Hematopoietic multipotent progenitor cell treated with erythropoietin and hydrocortisone succinate and interleukin-3 and kit ligand, for 17 days (in vitro differentiated cells): ENCODE data around the gene ARVCF.

Experiments used
- DNase-seq: peaks from one replicate; pipeline ENCODE4 v3.0.0-alpha.2; 2015; ENCODE audit warnings: low spot score

Gene ARVCF

GRCh38 chr22:19998991-19999820 is 17.4 kb downstream of the ARVCF start:
- no peak for DNase-seq

GRCh38 chr22:19998232-19998951 is 18.2 kb downstream of the ARVCF start:
- DNase-seq: no peak

- no peak for DNase-seq
Measured at GRCh38 chr22:19997561-19998231, 18.9 kb downstream of the ARVCF start.

- no peak for DNase-seq
Measured at GRCh38 chr22:19996694-19997384, 19.8 kb downstream of the ARVCF start.

- no peak for DNase-seq
Measured at GRCh38 chr22:19995611-19996339, 20.8 kb downstream of the ARVCF start.

- DNase-seq: no peak
Measured at GRCh38 chr22:19994851-19995610, 21.6 kb downstream of the ARVCF start.

GRCh38 chr22:19993926-19994325 is 22.7 kb downstream of the ARVCF start:
- DNase-seq: no peak

GRCh38 chr22:19992921-19993355 is 23.7 kb downstream of the ARVCF start:
- no peak for DNase-seq

- no peak for DNase-seq
Measured at GRCh38 chr22:19992481-19992911, 24.1 kb downstream of the ARVCF start.

- no peak for DNase-seq
Measured at GRCh38 chr22:19991645-19992451, 24.8 kb downstream of the ARVCF start.

- DNase-seq: no peak
Measured at GRCh38 chr22:19991395-19991644, 25.3 kb downstream of the ARVCF start.

- no peak for DNase-seq
Measured at GRCh38 chr22:19990609-19991394, 25.8 kb downstream of the ARVCF start.

- DNase-seq: no peak
Measured at GRCh38 chr22:19990188-19990587, 26.4 kb downstream of the ARVCF start.

- no peak for DNase-seq
Measured at GRCh38 chr22:19989725-19990067, 26.9 kb downstream of the ARVCF start.

GRCh38 chr22:19988965-19989724 is 27.5 kb downstream of the ARVCF start:
- DNase-seq: no peak

GRCh38 chr22:19988331-19988808 is 28.3 kb downstream of the ARVCF start:
- no peak for DNase-seq

- DNase-seq: no peak
Measured at GRCh38 chr22:19987394-19988306, 29.0 kb downstream of the ARVCF start.
